H1 (cell line): Measurements from ENCODE around the gene PCDHGA1. TPM values are rescaled to one million over a fixed set of nuclear protein-coding genes. Genes with fewer than 3 reads are reported as not detected.

Experiments
- CTCF ChIA-PET: fragments of 300-600 bp; sonication (Branson Sonifier 250); formaldehyde crosslinking; loops from one replicate; lab custom pipeline; 2021; ENCODE audit not compliant: partially characterized antibody; lab: Charles Lee
- POLR2A ChIA-PET: fragments of 300-600 bp; sonication (Branson Sonifier 250); formaldehyde crosslinking; loops from one replicate; lab custom pipeline; 2021; ENCODE audit warnings: inconsistent platforms; ENCODE audit not compliant: partially characterized antibody; lab: Charles Lee
- DNase-seq, 2 experiments: peaks; one replicate each; pipeline versions ENCODE4 v3.0.0 to v3.0.0-alpha.2; 2010 to 2022; ENCODE audit warnings: low spot score in 2 of 2, low read depth in 1 of 2, mixed read lengths in 1 of 2
- FAIRE-seq: peaks from 2 replicates; lab custom pipeline; 2011; peaks lifted over from hg19 to GRCh38; lab: Jason Lieb, UNC
- H2AFZ ChIP-seq: 2 replicates; pipeline ENCODE4 v1.8.1; 2012; ENCODE audit warnings: low read length, inconsistent platforms
- H2AK5ac ChIP-seq: 2 replicates; pipeline ENCODE4 v1.6.1; 2013; ENCODE audit warnings: low read depth, low read length
- H2BK120ac ChIP-seq: replicated peaks from 2 replicates; pipeline ENCODE3; 2013; ENCODE audit warnings: low read depth, low read length, inconsistent platforms
- H2BK12ac ChIP-seq: 2 replicates; pipeline ENCODE4 v1.6.1; 2013; ENCODE audit warnings: low read depth, low read length
- H2BK15ac ChIP-seq: 2 replicates; pipeline ENCODE4 v1.6.1; 2013; ENCODE audit warnings: low read length
- H2BK20ac ChIP-seq: 2 replicates; pipeline ENCODE4 v1.6.1; 2013; ENCODE audit warnings: low read length
- H2BK5ac ChIP-seq: 2 replicates; pipeline ENCODE4 v1.6.1; 2013; ENCODE audit warnings: low read depth, low read length
- H3K14ac ChIP-seq: 2 replicates; pipeline ENCODE4 v1.6.1; 2013; ENCODE audit warnings: inconsistent platforms; ENCODE audit not compliant: insufficient read length
- H3K18ac ChIP-seq: 2 replicates; pipeline ENCODE4 v1.6.1; 2013; ENCODE audit warnings: low read length; ENCODE audit errors: extremely low read depth
- H3K23ac ChIP-seq: 2 replicates; pipeline ENCODE4 v1.6.1; 2013; ENCODE audit warnings: inconsistent platforms; ENCODE audit not compliant: insufficient read length
- H3K23me2 ChIP-seq: 2 replicates; pipeline ENCODE4 v1.6.1; 2013; ENCODE audit warnings: low read depth, low read length
- H3K27ac ChIP-seq: 2 replicates; pipeline ENCODE4 v1.6.1; 2011; ENCODE audit warnings: low read depth, low read length, inconsistent platforms
- H3K27me3 ChIP-seq, 4 experiments: replicated peaks in 1 of 4; 1 replicate in 1 of 4; 2 replicates in 3 of 4; pipeline versions ENCODE4 v1.6.1 to v1.8.1; 2011 to 2013; ENCODE audit warnings: low read length in 3 of 4, mild to moderate bottlenecking in 3 of 4, inconsistent platforms in 2 of 4, mixed read lengths in 2 of 4, moderate library complexity in 1 of 4; ENCODE audit not compliant: control insufficient read depth in 3 of 4, insufficient read depth in 3 of 4; ENCODE audit errors: extremely low read depth in 1 of 4
- H3K36me3 ChIP-seq, 4 experiments: 2 replicates each; pipeline versions ENCODE4 v1.6.1 to v1.8.1; 2011 to 2013; ENCODE audit warnings: mild to moderate bottlenecking in 4 of 4, low read length in 3 of 4, moderate library complexity in 2 of 4, control low read depth in 1 of 4, inconsistent platforms in 1 of 4; ENCODE audit not compliant: insufficient read depth in 4 of 4, control insufficient read depth in 2 of 4
- H3K4ac ChIP-seq: replicated peaks from 2 replicates; pipeline ENCODE3; 2013; ENCODE audit warnings: low read length, low read depth, mixed read lengths, inconsistent platforms; ENCODE audit not compliant: insufficient read length
- H3K4me1 ChIP-seq, 4 experiments: replicated peaks in 1 of 4; 1 replicate in 1 of 4; 2 replicates in 3 of 4; pipeline versions ENCODE4 v1.6.1 to v1.8.1; 2011 to 2013; ENCODE audit warnings: low read length in 3 of 4, inconsistent platforms in 2 of 4, mixed read lengths in 1 of 4; ENCODE audit not compliant: insufficient read depth in 4 of 4, control insufficient read depth in 3 of 4
- H3K4me2 ChIP-seq, 2 experiments: 2 replicates each; pipeline versions ENCODE4 v1.6.1 to v1.8.1; 2011 to 2013; ENCODE audit warnings: low read depth in 2 of 2, low read length in 2 of 2, control low read depth in 1 of 2, inconsistent platforms in 1 of 2, mild to moderate bottlenecking in 1 of 2; ENCODE audit not compliant: insufficient read depth in 1 of 2
- H3K4me3 ChIP-seq, 4 experiments: fragments of 200-600, 300-600 bp in 1 of 4; sonication (generic), shearing (Covaris generic), sonication (Bioruptor Twin) in 1 of 4; 2 replicates each; pipeline versions ENCODE4 v1.5.1 to v1.8.1; 2011 to 2016; ENCODE audit warnings: low read length in 4 of 4, low read depth in 3 of 4, control low read depth in 2 of 4, inconsistent platforms in 2 of 4, mild to moderate bottlenecking in 2 of 4, mixed read lengths in 1 of 4, moderate library complexity in 1 of 4; ENCODE audit not compliant: insufficient read depth in 2 of 4; ENCODE audit errors: extremely low read depth in 1 of 4
- H3K56ac ChIP-seq: replicated peaks from 2 replicates; pipeline ENCODE3; 2013; ENCODE audit warnings: low read depth, mild to moderate bottlenecking, mixed read lengths, low read length, inconsistent platforms; ENCODE audit not compliant: insufficient read length
- H3K79me1 ChIP-seq: 2 replicates; pipeline ENCODE4 v1.6.1; 2013; ENCODE audit warnings: low read depth, low read length, control low read depth
- H3K79me2 ChIP-seq, 2 experiments: 2 replicates each; pipeline versions ENCODE4 v1.6.1 to v1.8.1; 2012 to 2013; ENCODE audit warnings: low read length in 2 of 2, mild to moderate bottlenecking in 2 of 2, inconsistent platforms in 1 of 2; ENCODE audit not compliant: insufficient read depth in 2 of 2, control insufficient read depth in 1 of 2
- H3K9ac ChIP-seq, 4 experiments: replicated peaks in 1 of 4; 1 replicate in 1 of 4; 2 replicates in 3 of 4; pipeline versions ENCODE4 v1.6.1 to v1.8.1; 2011 to 2013; ENCODE audit warnings: low read depth in 3 of 4, low read length in 3 of 4, control low read depth in 2 of 4, mild to moderate bottlenecking in 2 of 4, moderate library complexity in 2 of 4, inconsistent platforms in 1 of 4; ENCODE audit errors: extremely low read depth in 1 of 4
- H3K9me3 ChIP-seq, 2 experiments: 2 replicates each; pipeline versions ENCODE4 v1.6.1 to v1.8.1; 2012 to 2013; ENCODE audit warnings: mild to moderate bottlenecking in 2 of 2, moderate library complexity in 2 of 2, control low read depth in 1 of 2, inconsistent platforms in 1 of 2, low read depth in 1 of 2, low read length in 1 of 2, mixed read lengths in 1 of 2; ENCODE audit not compliant: insufficient read depth in 2 of 2
- H4K20me1 ChIP-seq, 2 experiments: replicated peaks in 1 of 2; 2 replicates each; pipeline versions ENCODE3 to v1.8.1; 2011 to 2013; ENCODE audit warnings: inconsistent platforms in 2 of 2, low read length in 2 of 2, mild to moderate bottlenecking in 1 of 2; ENCODE audit not compliant: insufficient read depth in 2 of 2, control insufficient read depth in 1 of 2
- H4K5ac ChIP-seq: 2 replicates; pipeline ENCODE4 v1.6.1; 2013; ENCODE audit warnings: low read length, low read depth, mixed read lengths, inconsistent platforms; ENCODE audit not compliant: insufficient read length
- H4K8ac ChIP-seq: 2 replicates; pipeline ENCODE4 v1.8.0; 2013; ENCODE audit warnings: mild to moderate bottlenecking, moderate library complexity, low read length, inconsistent platforms; ENCODE audit not compliant: insufficient read depth; ENCODE audit errors: extremely low read depth
- H4K91ac ChIP-seq: replicated peaks from 2 replicates; pipeline ENCODE3; 2013; ENCODE audit warnings: low read length, mixed read lengths, inconsistent platforms; ENCODE audit not compliant: insufficient read length
- GTF2F1 ChIP-seq: IDR thresholded peaks from 2 replicates; pipeline ENCODE4 v1.6.1; 2012; ENCODE audit warnings: low read depth, low read length, improper control_type of control experiment, borderline replicate concordance
- KDM4A ChIP-seq: IDR thresholded peaks from one replicate; pipeline ENCODE4 v1.7.1; 2012; ENCODE audit warnings: low read depth, mild to moderate bottlenecking, moderate library complexity, low read length, inconsistent platforms; ENCODE audit not compliant: severe bottlenecking
- TBP ChIP-seq: IDR thresholded peaks from 2 replicates; pipeline ENCODE4 v1.6.1; 2011; ENCODE audit warnings: low read depth, low read length, improper control_type of control experiment
- WGBS, 2 experiments: shearing (Covaris generic) in 1 of 2; methylation state at CpG; one replicate each; pipeline versions ENCODE4 v1.1.6 to v1.1.7; 2013 to 2015; ENCODE audit warnings: low lambda C conversion rate in 2 of 2, mixed read lengths in 2 of 2, inconsistent platforms in 1 of 2, low coverage in 1 of 2, missing lambda C conversion rate in 1 of 2; ENCODE audit not compliant: insufficient replicate concordance in 2 of 2, insufficient coverage in 1 of 2, insufficient read length in 1 of 2; ENCODE audit errors: extremely low coverage in 1 of 2, missing lambda C conversion rate in 1 of 2; 5-methylcytosine and 5-hydroxymethylcytosine counted together
- polyA plus RNA-seq, 7 experiments: library from polyadenylated mRNA; depleted of rRNA in 3 of 7; stranded (reverse) in 5 of 7; unstranded in 2 of 7; fragments of >200 nt in 5 of 7; fragments of 200-250 nt in 2 of 7; gene quantifications; 1 replicate in 5 of 7; 2 replicates in 1 of 7; 4 replicates in 1 of 7; pipeline versions ENCODE4 v1.2.1 to v1.2.3, GENCODE V29; 2011 to 2013; ENCODE audit warnings: missing spikeins in 2 of 7, mixed read lengths in 2 of 7
- total RNA-seq: library from RNA; stranded (reverse); fragmentation: NEBNext Ultra II Directional; extraction: Animal tissue kit (Norgen Biotek cat#: 25700); gene quantifications from 2 replicates; pipeline ENCODE4 v1.2.1, GENCODE V29; 2021

Gene PCDHGA1
- total and polyA plus RNA-seq, 2 of the 8 experiments (the other 6 are each of a cell fraction or from before 2014, with no cell fraction given), result 0.57 to 0.89 TPM

- Histone ChIP-seq H3K4me2 (no peak overlapping the region), H3K79me2 (no peaks in the 10 kb centered on the region), H3K9ac (no peak overlapping the region), H3K4me1 (no peaks in the 10 kb centered on the region), H3K36me3 (peaks cover 0 to under 1% (median 0%) of the 10 kb centered on the region in 4 experiments; a peak in 2 of 8 replicates), H3K79me1 (no peaks in the 10 kb centered on the region), H3K18ac (no peak overlapping the region), H4K20me1 (no peaks in the 10 kb centered on the region), H2BK15ac (no peak overlapping the region), H4K91ac (no peak overlapping the region), H2BK120ac (no peak overlapping the region), H3K23me2 (no peaks in the 10 kb centered on the region; the same call in 1 of the 2 replicates), H4K5ac (no peak overlapping the region), H3K4ac (no peak overlapping the region), H2BK12ac (no peak overlapping the region), H2BK5ac (no peak overlapping the region), H2AK5ac (no peak overlapping the region), H3K14ac (no peak overlapping the region), H3K23ac (no peak overlapping the region), H3K27ac (no peak overlapping the region), H3K27me3 (no peaks in the 10 kb centered on the region; a peak in 1 of 7 replicates), H4K8ac (no peak overlapping the region), H2BK20ac (no peak overlapping the region), H3K4me3 (no peak overlapping the region), H3K56ac (no peak overlapping the region), H2AFZ (no peak overlapping the region), H3K9me3 (peaks cover 24 to 27% of the 10 kb centered on the region in 2 experiments)
- no peak for DNase-seq
- ChIA-PET CTCF (interaction anchor here (0.7 to 1.0 kb wide), 3 partner anchors 28 to 160 kb away, joined by 3 to 4 read pairs (median 3); partner anchors contain the start of gene PCDHB14), POLR2A (no interaction called here)
- TF ChIP-seq TBP (no peak), GTF2F1 (no peak), KDM4A (no peak)
- no peak for FAIRE-seq
- 95% methylated on average over 21 of the region's 21 CpGs; no CpG with 5 or more reads in 1 of the 2 experiments for WGBS, 2 experiments
Observed at GRCh38 chr5:141383345-141383744, 53.0 kb downstream of the PCDHGA1 start.
